HG02973 (cell line): ENCODE data around the gene LLCFC1.
A peak's percentile ranks its signal among the peaks of the same experiment; 100 is the strongest.

Experiments used
- ATAC-seq: cut with Tn5 transposase; IDR thresholded peaks from one replicate; pipeline ENCODE4 v1.9.1; 2021; ENCODE audit warnings: moderate library complexity; ENCODE audit not compliant: unreplicated experiment

Gene LLCFC1

GRCh38 chr7:142940966-142941535, 1.8 kb downstream of the LLCFC1 start:
- ATAC-seq: no peak

GRCh38 chr7:142941541-142941940, 2.3 kb downstream of the LLCFC1 start:
- no peak for ATAC-seq

- ATAC-seq: no peak
Observed at GRCh38 chr7:142942746-142943145, 3.5 kb downstream of the LLCFC1 start.

GRCh38 chr7:142943706-142944268, 4.5 kb downstream of the LLCFC1 start:
- ATAC-seq: no peak

- no peak for ATAC-seq
Observed at GRCh38 chr7:142945001-142945400, 5.7 kb downstream of the LLCFC1 start.

- no peak for ATAC-seq
Observed at GRCh38 chr7:142948603-142949002, 9.3 kb downstream of the LLCFC1 start.

- ATAC-seq: no peak
Observed at GRCh38 chr7:142950235-142950634, 11.0 kb downstream of the LLCFC1 start.

GRCh38 chr7:142954680-142955268, 15.5 kb downstream of the LLCFC1 start:
- peak; percentile 73 for ATAC-seq

GRCh38 chr7:142956951-142957623, 17.8 kb downstream of the LLCFC1 start:
- ATAC-seq: no peak

GRCh38 chr7:142957723-142958122, 18.4 kb downstream of the LLCFC1 start:
- no peak for ATAC-seq

- no peak for ATAC-seq
Observed at GRCh38 chr7:142959202-142959601, 19.9 kb downstream of the LLCFC1 start.

- ATAC-seq: no peak
Observed at GRCh38 chr7:142960955-142961512, 21.8 kb downstream of the LLCFC1 start.

- no peak for ATAC-seq
Observed at GRCh38 chr7:142961595-142961972, 22.3 kb downstream of the LLCFC1 start.

GRCh38 chr7:142961973-142962926, 23.0 kb downstream of the LLCFC1 start, which contains the start of gene KEL:
Gene KEL (minus strand): TSS chr7:142962363. CDS start chr7:142962206, 157 bp downstream.
- no peak for ATAC-seq

- ATAC-seq: no peak
Observed at GRCh38 chr7:142962991-142963390, 23.7 kb downstream of the LLCFC1 start.

- no peak for ATAC-seq
Observed at GRCh38 chr7:142963993-142964392, 24.7 kb downstream of the LLCFC1 start.

GRCh38 chr7:142964502-142965246, 25.4 kb downstream of the LLCFC1 start:
- ATAC-seq: no peak

- no peak for ATAC-seq
Observed at GRCh38 chr7:142968229-142968628, 28.9 kb downstream of the LLCFC1 start.

GRCh38 chr7:142969183-142969582, 29.9 kb downstream of the LLCFC1 start:
- ATAC-seq: no peak

- ATAC-seq: no peak
Observed at GRCh38 chr7:142974626-142975025, 35.3 kb downstream of the LLCFC1 start.
